ENCODE data around the gene AIF1.
A peak's percentile ranks its signal among the peaks of the same experiment; 100 is the strongest.

The AIF1 gene

GRCh38 chr6:31617010-31617409 is 2.0 kb downstream of the AIF1 start:
- no peak for TF ChIP-seq JUND (IDR thresholded peaks at IDR 0.05; ENCODE audit: low read depth)
- in situ Hi-C loops (cut with HindIII; ENCODE audit: low pct_unique_long_range_greater_than_20kb, low sequenced_read_pairs), result no loop called here
- DNase-seq (ENCODE audit: low read depth in 1 of 2, low spot score in 1 of 2), result no peak

- peak; percentile 93 to 100 for DNase-seq (ENCODE audit: low read depth in 1 of 2, low spot score in 1 of 2)
- in situ Hi-C loops (cut with HindIII; ENCODE audit: low pct_unique_long_range_greater_than_20kb, low sequenced_read_pairs), result no loop called here
- TF ChIP-seq JUND (IDR thresholded peaks at IDR 0.05; ENCODE audit: low read depth), result no peak
Measured at GRCh38 chr6:31619805-31620585, 5.0 kb downstream of the AIF1 start.

- peak in 1 of 2 experiments; percentile 52 for DNase-seq (ENCODE audit: low read depth in 1 of 2, low spot score in 1 of 2)
- TF ChIP-seq JUND (IDR thresholded peaks at IDR 0.05; ENCODE audit: low read depth), result no peak
- in situ Hi-C loops (cut with HindIII; ENCODE audit: low pct_unique_long_range_greater_than_20kb, low sequenced_read_pairs), result no loop called here
Measured at GRCh38 chr6:31620586-31621319, 5.7 kb downstream of the AIF1 start, which contains the start of gene PRRC2A. Gene PRRC2A, plus strand, starts transcription at chr6:31620715. Its CDS starts 2,075 bp downstream, at chr6:31622790.

- DNase-seq (ENCODE audit: low read depth in 1 of 2, low spot score in 1 of 2), result no peak
- in situ Hi-C loops (cut with HindIII; ENCODE audit: low pct_unique_long_range_greater_than_20kb, low sequenced_read_pairs), result no loop called here
- TF ChIP-seq JUND (IDR thresholded peaks at IDR 0.05; ENCODE audit: low read depth), result no peak
Measured at GRCh38 chr6:31621320-31621939, 6.4 kb downstream of the AIF1 start.

- peak; percentile 66 to 81 for DNase-seq (ENCODE audit: low read depth in 1 of 2, low spot score in 1 of 2)
- in situ Hi-C loops (cut with HindIII; ENCODE audit: low pct_unique_long_range_greater_than_20kb, low sequenced_read_pairs), result no loop called here
- no peak for TF ChIP-seq JUND (IDR thresholded peaks at IDR 0.05; ENCODE audit: low read depth)
Measured at GRCh38 chr6:31621991-31622390, 7.0 kb downstream of the AIF1 start.

- in situ Hi-C loops (cut with HindIII; ENCODE audit: low pct_unique_long_range_greater_than_20kb, low sequenced_read_pairs), result no loop called here
- peak; percentile 58 to 90 for DNase-seq (ENCODE audit: low read depth in 1 of 2, low spot score in 1 of 2)
- TF ChIP-seq JUND (IDR thresholded peaks at IDR 0.05; ENCODE audit: low read depth), result no peak
Measured at GRCh38 chr6:31622684-31623091, 7.7 kb downstream of the AIF1 start.

GRCh38 chr6:31624070-31624469 is 9.0 kb downstream of the AIF1 start:
- no peak for DNase-seq (ENCODE audit: low read depth in 1 of 2, low spot score in 1 of 2)
- no peak for TF ChIP-seq JUND (IDR thresholded peaks at IDR 0.05; ENCODE audit: low read depth)
- in situ Hi-C loops (cut with HindIII; ENCODE audit: low pct_unique_long_range_greater_than_20kb, low sequenced_read_pairs), result no loop called here

GRCh38 chr6:31626952-31627351 is 11.9 kb downstream of the AIF1 start:
- TF ChIP-seq JUND (IDR thresholded peaks at IDR 0.05; ENCODE audit: low read depth), result no peak
- in situ Hi-C loops (cut with HindIII; ENCODE audit: low pct_unique_long_range_greater_than_20kb, low sequenced_read_pairs), result no loop called here
- DNase-seq (ENCODE audit: low read depth in 1 of 2, low spot score in 1 of 2), result no peak

- in situ Hi-C loops (cut with HindIII; ENCODE audit: low pct_unique_long_range_greater_than_20kb, low sequenced_read_pairs), result no loop called here
- no peak for DNase-seq (ENCODE audit: low read depth in 1 of 2, low spot score in 1 of 2)
- TF ChIP-seq JUND (IDR thresholded peaks at IDR 0.05; ENCODE audit: low read depth), result no peak
Measured at GRCh38 chr6:31627690-31628287, 12.8 kb downstream of the AIF1 start.

- no peak for TF ChIP-seq JUND (IDR thresholded peaks at IDR 0.05; ENCODE audit: low read depth)
- in situ Hi-C loops (cut with HindIII; ENCODE audit: low pct_unique_long_range_greater_than_20kb, low sequenced_read_pairs), result no loop called here
- DNase-seq (ENCODE audit: low read depth in 1 of 2, low spot score in 1 of 2), result no peak
Measured at GRCh38 chr6:31629014-31629413, 14.0 kb downstream of the AIF1 start.

- in situ Hi-C loops (cut with HindIII; ENCODE audit: low pct_unique_long_range_greater_than_20kb, low sequenced_read_pairs), result no loop called here
- TF ChIP-seq JUND (IDR thresholded peaks at IDR 0.05; ENCODE audit: low read depth), result no peak
- DNase-seq (ENCODE audit: low read depth in 1 of 2, low spot score in 1 of 2), result no peak
Measured at GRCh38 chr6:31630177-31630934, 15.3 kb downstream of the AIF1 start.

GRCh38 chr6:31631209-31631608 is 16.2 kb downstream of the AIF1 start:
- no peak for TF ChIP-seq JUND (IDR thresholded peaks at IDR 0.05; ENCODE audit: low read depth)
- in situ Hi-C loops (cut with HindIII; ENCODE audit: low pct_unique_long_range_greater_than_20kb, low sequenced_read_pairs), result no loop called here
- DNase-seq (ENCODE audit: low read depth in 1 of 2, low spot score in 1 of 2), result no peak

All from T47D (cell line).